ENCODE measurements around the gene CNST.
"Not testable (repeated sequence)": the region's sequence is repeated elsewhere in the genome, so short reads cannot be mapped to it uniquely, and the experiment has no call there.

Gene CNST

GRCh38 chr1:246681900-246682895 is 115.9 kb downstream of the CNST start:
- no peak for DNase-seq

GRCh38 chr1:246683521-246683920 is 117.3 kb downstream of the CNST start:
- DNase-seq, result no peak

- no peak for DNase-seq
These were observed 120.7 kb downstream of the CNST start for GRCh38 chr1:246687002-246687401.

- DNase-seq, result peak; percentile 53
These were observed 123.3 kb downstream of the CNST start for GRCh38 chr1:246689409-246690008.

- DNase-seq, result no peak
These were observed 123.8 kb downstream of the CNST start for GRCh38 chr1:246690100-246690499.

- no peak for DNase-seq
These were observed 125.6 kb downstream of the CNST start for GRCh38 chr1:246691622-246692495.

GRCh38 chr1:246694213-246694895 is 128.1 kb downstream of the CNST start:
- DNase-seq, result not testable (repeated sequence)

GRCh38 chr1:246695136-246695535 is 128.9 kb downstream of the CNST start:
- DNase-seq, result no peak

- DNase-seq, result no peak
These were observed 129.4 kb downstream of the CNST start for GRCh38 chr1:246695666-246696065.

- no peak for DNase-seq
These were observed 132.3 kb downstream of the CNST start for GRCh38 chr1:246698466-246699094.

- peak; percentile 89 for DNase-seq
These were observed 133.0 kb downstream of the CNST start for GRCh38 chr1:246699095-246699735.

- no peak for DNase-seq
These were observed 137.3 kb downstream of the CNST start for GRCh38 chr1:246703581-246703980.

GRCh38 chr1:246705368-246705767 is 139.1 kb downstream of the CNST start:
- DNase-seq, result no peak

GRCh38 chr1:246708166-246708565 is 141.9 kb downstream of the CNST start:
- DNase-seq, result no peak

- DNase-seq, result no peak
These were observed 142.9 kb downstream of the CNST start for GRCh38 chr1:246709196-246709595.

GRCh38 chr1:246709835-246710234 is 143.6 kb downstream of the CNST start:
- DNase-seq, result no peak

- no peak for DNase-seq
These were observed 145.3 kb downstream of the CNST start for GRCh38 chr1:246711548-246712003.

GRCh38 chr1:246712428-246712827 is 146.2 kb downstream of the CNST start:
- not testable (repeated sequence) for DNase-seq
